ENCODE data around the gene CHPF2.

Gene CHPF2

GRCh38 chr7:151243408-151244195 is 11.3 kb downstream of the CHPF2 start:
- no peak for DNase-seq (ENCODE audit: low read depth)

DNA sequence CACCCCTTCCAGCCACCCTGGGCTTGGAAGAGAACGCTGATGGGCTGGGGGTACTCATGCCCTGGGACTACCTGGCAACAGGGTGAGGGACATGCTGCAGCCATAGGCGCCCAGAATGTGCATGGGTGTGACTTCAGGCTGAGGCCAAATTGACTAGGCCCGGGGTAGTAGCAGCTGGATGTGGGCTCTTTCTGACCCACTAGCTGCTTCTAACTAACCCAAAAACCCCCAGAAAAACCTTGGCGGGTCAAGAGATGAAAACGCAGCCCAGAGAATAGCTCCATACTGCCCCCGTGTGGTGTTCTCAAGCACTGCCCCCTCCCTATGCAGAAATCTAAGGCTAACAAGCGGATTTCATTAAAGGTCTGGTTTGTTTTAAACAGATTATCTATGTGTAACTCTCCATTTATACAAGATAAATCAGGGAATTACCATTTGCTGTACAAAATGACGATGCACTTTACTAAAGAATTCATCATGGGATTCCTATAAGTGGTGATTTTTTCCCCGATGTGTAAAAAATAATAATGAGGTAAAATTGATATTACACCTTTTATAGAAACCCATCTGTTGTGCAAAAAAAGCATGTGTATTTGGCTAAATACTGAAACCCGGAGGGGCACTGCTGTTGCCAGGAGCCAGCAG is 12.0 kb downstream of the CHPF2 start:
- DNase-seq (ENCODE audit: low read depth) = no peak
- H3K4me3 ChIP-seq (ENCODE audit: low read depth, low read length) = no peak overlapping the region

More at GRCh38 chr7:151243408-151244195, 11.3 kb downstream of the CHPF2 start:
- no peak overlapping the region for H3K4me3 ChIP-seq (ENCODE audit: low read depth, low read length)

GRCh38 chr7:151244841-151245346 is 12.6 kb downstream of the CHPF2 start:
- H3K4me3 ChIP-seq (ENCODE audit: low read depth, low read length) = peak overlapping the region; percentile 33
- DNase-seq (ENCODE audit: low read depth) = no peak

DNA sequence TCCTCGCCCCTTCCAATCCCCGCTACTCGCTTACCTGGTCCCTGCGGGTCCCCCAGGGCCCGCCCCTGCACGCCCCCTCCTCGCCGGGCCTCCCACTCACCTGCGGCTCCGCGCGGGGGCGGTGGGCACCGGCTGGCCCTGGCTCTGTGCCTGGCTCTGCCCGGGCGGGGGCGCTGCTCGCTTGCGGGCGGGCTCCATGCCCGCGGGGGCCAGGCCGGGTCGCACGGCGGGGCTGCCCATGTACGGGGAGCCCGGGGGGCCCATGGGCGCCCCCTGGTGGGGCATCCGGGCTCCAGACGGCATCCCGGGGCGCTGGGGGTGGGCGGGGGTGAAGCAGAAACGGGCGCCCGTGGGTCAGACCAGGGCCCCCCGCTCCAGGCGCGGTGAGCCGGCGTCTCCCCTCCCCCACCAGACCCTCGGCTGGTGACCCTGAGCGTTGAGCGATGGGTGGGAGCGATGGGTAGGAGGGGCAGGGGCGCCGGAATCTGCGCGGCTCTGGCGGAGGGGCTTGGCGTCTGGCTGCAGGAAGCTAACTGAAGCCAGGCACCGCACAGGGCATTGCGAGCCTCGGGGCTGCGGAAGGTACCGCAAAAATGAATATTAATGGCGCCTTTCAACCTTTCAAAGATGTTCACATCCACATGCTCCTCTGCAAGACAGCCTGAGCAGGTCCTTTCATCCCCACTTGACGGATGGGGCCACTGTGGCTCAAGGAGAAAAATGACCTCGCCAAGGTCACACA is 13.2 kb downstream of the CHPF2 start:
- DNase-seq (ENCODE audit: low read depth) = no peak
- H3K4me3 ChIP-seq (ENCODE audit: low read depth, low read length) = peak overlapping the region; percentile 33

DNA sequence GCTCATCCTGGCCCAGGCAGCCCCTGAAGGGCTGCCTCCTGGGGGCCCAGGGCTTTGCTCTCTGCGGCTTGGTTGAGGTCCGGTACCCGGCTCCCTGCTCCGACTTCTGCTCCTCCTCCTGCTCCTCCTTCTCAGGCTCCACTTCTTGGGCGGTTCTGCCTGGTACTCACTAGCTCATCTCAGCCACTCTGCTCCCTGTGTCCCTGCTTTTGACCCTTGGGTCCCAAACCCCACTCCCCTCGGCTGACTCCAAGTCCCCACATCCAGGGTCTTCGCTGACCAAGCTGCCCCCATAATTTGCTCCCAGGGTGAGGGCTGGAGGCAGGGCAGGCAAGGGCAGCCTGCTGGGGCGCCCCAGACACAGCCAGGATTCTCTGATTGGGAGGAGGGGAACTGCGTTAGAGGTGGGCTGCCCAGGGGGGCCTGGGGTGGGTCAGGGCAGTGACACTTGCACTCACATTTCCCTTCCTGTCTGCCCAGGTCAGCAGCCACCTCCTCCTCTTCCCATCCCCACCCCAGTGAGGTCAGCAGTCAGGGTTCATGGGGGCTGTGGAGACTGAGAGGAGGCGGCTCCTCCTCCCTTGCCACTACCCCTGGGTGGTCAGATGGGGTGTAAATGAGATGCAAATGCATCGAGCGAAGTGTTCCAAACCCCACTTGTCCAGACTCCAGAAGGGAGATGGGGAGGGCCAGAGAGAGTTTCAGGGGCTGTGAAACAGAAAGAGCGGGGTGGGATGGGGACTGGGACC is 14.0 kb downstream of the CHPF2 start:
- H3K4me3 ChIP-seq (ENCODE audit: low read depth, low read length) = peak overlapping the region; percentile 80

DNA sequence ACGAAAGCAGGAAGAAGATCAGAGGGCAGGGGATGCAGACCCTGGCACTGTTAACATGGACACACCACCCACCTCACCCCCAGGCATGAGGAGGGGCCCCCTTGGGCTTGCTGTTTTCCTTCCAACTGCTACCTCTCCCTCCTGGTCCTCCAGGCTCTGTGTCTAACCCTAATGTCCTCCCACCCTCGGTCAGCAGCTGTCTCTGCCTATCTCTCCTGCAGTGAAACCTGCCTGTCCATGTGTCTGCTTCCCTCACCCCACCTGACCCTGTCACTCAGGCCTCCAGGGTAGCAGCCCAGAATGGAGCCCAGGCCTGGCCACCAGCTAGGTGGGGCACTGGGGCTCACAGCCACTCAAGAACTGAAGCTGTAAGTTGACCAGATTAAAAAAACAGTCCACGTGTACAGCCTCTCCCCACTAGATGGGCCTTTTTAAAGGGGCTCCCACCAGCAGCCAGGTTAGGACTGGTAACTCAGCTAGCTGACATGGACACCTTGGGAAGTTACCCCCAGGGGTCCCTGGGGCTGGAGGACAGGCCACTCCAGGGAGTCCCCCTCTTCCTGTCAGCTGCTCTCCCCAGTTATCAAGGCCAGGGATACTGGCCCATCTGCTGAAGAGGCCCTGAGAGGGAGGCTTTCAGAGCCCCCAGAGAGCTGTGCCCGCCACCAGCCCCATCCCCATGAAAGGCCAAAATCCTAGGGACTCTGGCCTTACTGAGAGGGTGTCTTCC is 14.7 kb downstream of the CHPF2 start:
- peak overlapping the region; percentile 80 for H3K4me3 ChIP-seq (ENCODE audit: low read depth, low read length)
- peak; percentile 51 for DNase-seq (ENCODE audit: low read depth)

More for the DNA sequence above, 14.0 kb downstream of the CHPF2 start:
- DNase-seq (ENCODE audit: low read depth) = no peak

- peak overlapping the region; percentile 80 for H3K4me3 ChIP-seq (ENCODE audit: low read depth, low read length)
- DNase-seq (ENCODE audit: low read depth) = no peak
Observed at GRCh38 chr7:151247611-151248345, 15.5 kb downstream of the CHPF2 start.

DNA sequence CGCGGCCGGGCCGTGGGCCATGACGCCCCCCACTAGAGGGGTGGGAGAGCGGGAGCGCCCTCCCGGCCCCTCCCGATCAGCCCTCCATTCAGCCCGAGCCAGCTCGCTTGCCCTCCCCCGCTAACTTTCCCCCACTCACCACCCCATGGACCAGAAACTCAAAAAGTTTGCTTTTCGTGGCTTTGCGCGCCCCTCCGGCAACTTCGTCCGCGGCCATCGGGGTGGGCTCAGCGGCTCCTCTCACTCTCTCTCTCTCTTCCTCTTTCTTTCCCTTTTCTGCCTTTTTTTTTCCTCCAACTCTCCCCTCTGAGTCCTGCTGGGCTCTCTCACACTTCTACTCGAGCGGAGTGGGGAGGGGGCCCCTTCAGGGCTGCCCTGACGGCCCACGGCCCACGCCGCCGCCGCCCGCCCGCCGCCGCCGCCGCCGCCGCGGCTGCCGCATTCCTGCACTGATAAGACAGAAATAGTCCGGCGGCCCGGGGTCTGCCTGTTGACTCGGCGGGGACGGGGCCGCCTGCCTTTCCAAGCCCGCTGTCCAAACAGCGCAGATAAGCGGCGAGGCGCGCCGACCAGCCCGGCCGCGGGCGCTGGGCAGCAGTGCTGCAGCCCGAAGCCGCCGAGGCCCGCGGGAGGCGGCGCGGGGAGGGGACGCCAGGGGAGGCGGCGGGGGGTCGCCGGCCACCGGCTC is 16.2 kb downstream of the CHPF2 start, which contains the start of gene SMARCD3:
SMARCD3 (minus strand) TSS at position 349 of the 688 bp plus-strand sequence; CDS start at position 217, 132 bp downstream.
- DNase-seq (ENCODE audit: low read depth) = no peak
- H3K4me3 ChIP-seq (ENCODE audit: low read depth, low read length) = peak within 1 kb of the TSS; percentile 80

DNA sequence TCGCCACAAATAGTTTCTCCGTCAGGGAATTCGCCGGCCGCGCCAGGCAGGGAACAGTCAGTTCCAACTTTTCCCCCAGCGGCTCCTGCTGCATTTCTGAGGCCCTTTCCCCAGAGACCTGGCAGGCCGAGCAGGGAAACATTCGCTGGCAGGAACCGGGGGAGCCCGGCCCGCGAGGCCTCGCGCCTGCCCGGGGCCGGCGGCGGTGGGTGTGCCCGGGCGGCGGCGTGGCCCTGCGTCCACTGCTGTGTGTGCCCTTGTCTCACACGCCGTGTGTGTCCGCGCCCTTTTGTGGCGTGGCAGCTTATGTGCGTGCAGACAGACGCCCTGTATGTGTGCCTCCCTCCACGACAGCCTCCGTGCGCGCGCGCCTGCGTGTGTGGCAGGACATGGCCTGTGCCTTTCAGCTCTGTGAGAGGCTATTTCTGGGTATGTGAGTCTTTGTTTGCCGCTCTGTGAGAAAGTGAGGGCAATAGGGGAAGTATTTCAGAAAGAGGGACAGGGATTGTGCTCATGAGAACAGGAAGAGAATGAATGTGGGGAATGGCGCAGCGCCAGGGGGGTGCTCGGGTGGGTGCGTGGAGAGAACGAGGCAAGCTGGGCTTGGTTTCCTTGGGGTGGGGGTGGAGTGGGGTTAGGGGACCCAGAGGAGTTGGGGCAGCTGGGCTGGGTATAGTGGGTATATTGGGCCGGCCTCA is 16.9 kb downstream of the CHPF2 start:
- DNase-seq (ENCODE audit: low read depth) = no peak

GRCh38 chr7:151249732-151250072 is 17.4 kb downstream of the CHPF2 start:
- H3K4me3 ChIP-seq (ENCODE audit: low read depth, low read length) = peak overlapping the region; percentile 80
- DNase-seq (ENCODE audit: low read depth) = no peak

More for the DNA sequence above, 16.9 kb downstream of the CHPF2 start:
- H3K4me3 ChIP-seq (ENCODE audit: low read depth, low read length) = peak overlapping the region; percentile 80

DNA sequence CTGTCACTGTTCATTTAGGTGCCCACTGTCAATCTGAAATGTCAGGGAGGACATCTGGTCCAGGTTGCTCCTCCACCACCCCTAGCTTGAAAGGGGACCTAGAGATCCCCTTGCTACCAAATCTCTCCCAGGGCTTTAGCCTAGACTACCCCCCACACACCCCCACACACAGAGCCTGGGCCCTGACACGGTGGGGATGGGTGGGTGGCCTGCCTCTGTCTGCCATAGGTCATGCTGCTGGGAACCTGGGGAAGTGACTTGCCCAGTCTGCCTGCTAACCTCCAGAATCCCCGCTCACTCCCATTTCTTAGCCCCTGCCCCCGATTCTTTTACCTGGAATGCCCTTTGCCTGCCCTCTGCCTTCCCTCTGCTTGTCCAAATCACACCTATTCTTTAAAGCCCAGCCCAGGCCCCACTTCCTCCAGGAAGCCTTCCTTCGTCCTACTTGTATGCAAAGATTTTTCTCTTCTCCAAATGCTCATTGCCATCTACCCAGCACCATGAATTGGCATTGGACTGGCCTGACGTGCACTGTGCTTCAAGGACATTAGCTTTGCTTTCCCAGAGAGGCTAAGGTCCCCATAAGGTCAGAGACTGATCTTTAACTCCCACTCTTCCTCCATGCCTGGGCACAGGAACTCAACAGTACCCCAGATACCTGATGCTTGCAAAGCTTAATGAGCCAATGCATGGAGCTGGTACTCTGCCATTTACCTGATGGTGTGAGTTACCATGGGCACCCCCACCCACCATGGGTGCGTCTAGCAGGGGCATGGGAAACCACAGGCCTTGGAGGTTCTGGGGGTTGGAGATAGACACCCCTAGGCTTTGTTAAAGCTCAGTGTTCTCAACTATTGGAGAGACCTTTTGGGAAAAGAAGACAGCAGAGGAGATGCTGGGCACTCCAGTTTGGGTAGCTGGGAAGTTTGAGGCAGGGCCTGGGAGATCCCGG is 18.2 kb downstream of the CHPF2 start:
- no peak for DNase-seq (ENCODE audit: low read depth)
- H3K4me3 ChIP-seq (ENCODE audit: low read depth, low read length) = peak overlapping the region; percentile 66

GRCh38 chr7:151251328-151251688 is 19.0 kb downstream of the CHPF2 start:
- DNase-seq (ENCODE audit: low read depth) = no peak
- peak overlapping the region; percentile 66 for H3K4me3 ChIP-seq (ENCODE audit: low read depth, low read length)

- peak overlapping the region; percentile 66 for H3K4me3 ChIP-seq (ENCODE audit: low read depth, low read length)
- peak; percentile 41 for DNase-seq (ENCODE audit: low read depth)
Observed at GRCh38 chr7:151251689-151252560, 19.6 kb downstream of the CHPF2 start.

DNA sequence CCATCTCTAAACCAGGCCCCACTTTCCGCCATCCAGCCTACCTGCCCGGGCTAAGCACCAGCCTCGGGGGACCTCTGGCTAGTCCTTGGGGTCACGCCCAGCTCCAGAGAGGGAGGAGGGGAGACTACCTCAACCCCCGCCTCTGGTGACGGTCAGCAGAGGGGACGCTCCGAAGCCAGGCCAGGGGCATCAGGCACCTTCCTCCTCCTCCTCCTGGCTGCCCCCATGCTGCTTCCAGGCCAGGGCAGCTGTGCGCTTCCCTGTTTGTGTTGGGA is 20.2 kb downstream of the CHPF2 start:
- no peak for DNase-seq (ENCODE audit: low read depth)
- H3K4me3 ChIP-seq (ENCODE audit: low read depth, low read length) = peak overlapping the region; percentile 66

Measured in skeletal muscle cell (primary cell).